ENCODE results near the gene FBXO40. TPM values are rescaled to one million over a fixed set of nuclear protein-coding genes. Genes with fewer than 3 reads are reported as not detected.

Gene FBXO40
- total and polyA plus RNA-seq, 4 donors: 0.05 to 0.08 TPM; not detected in 2

- Histone ChIP-seq H3K27ac (ENCODE audit: low read depth in 1 of 2, low read length in 2 of 2) (no peak overlapping the region), H3K27me3 (ENCODE audit: control insufficient read depth in 4 of 4, insufficient read depth in 4 of 4, low read length in 3 of 4) (no peaks in the 10 kb centered on the region), H3K4me1 (ENCODE audit: control insufficient read depth in 4 of 4, insufficient read depth in 4 of 4, low read length in 3 of 4) (no peaks in the 10 kb centered on the region), H3K36me3 (ENCODE audit: control insufficient read depth in 4 of 4, insufficient read depth in 3 of 4, low read depth in 1 of 4, low read length in 3 of 4) (peaks cover 0 to 21% (median 14%) of the 10 kb centered on the region in 4 donors), H3K9ac (ENCODE audit: low read depth in 1 of 2, low read length in 2 of 2) (no peak overlapping the region), H3K9me3 (ENCODE audit: control insufficient read depth in 4 of 4, low read length in 3 of 4) (no peaks in the 10 kb centered on the region), H3K4me3 (ENCODE audit: low read depth in 1 of 3, low read length in 3 of 3) (no peak overlapping the region)
- no peak for TF ChIP-seq FOXA1 (IDR thresholded peaks at IDR 0.05)
- no peak for TF ChIP-seq RXRA (IDR thresholded peaks at IDR 0.05)
- TF ChIP-seq HNF4A (conservative IDR thresholded peaks at IDR 0.05): no peak
- TF ChIP-seq RAD21 (IDR thresholded peaks at IDR 0.05): no peak
- no peak for TF ChIP-seq SP1 (IDR thresholded peaks at IDR 0.05)
- TF ChIP-seq, protein P1, sequence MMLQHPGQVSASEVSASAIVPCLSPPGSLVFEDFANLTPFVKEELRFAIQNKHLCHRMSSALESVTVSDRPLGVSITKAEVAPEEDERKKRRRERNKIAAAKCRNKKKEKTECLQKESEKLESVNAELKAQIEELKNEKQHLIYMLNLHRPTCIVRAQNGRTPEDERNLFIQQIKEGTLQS (IDR thresholded peaks at IDR 0.05): no peak
- TF ChIP-seq, protein P2, sequence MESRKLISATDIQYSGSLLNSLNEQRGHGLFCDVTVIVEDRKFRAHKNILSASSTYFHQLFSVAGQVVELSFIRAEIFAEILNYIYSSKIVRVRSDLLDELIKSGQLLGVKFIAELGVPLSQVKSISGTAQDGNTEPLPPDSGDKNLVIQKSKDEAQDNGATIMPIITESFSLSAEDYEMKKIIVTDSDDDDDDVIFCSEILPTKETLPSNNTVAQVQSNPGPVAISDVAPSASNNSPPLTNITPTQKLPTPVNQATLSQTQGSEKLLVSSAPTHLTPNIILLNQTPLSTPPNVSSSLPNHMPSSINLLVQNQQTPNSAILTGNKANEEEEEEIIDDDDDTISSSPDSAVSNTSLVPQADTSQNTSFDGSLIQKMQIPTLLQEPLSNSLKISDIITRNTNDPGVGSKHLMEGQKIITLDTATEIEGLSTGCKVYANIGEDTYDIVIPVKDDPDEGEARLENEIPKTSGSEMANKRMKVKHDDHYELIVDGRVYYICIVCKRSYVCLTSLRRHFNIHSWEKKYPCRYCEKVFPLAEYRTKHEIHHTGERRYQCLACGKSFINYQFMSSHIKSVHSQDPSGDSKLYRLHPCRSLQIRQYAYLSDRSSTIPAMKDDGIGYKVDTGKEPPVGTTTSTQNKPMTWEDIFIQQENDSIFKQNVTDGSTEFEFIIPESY (IDR thresholded peaks at IDR 0.05): no peak
- TF ChIP-seq JUND (IDR thresholded peaks at IDR 0.05): no peak
- TF ChIP-seq, protein P3, sequence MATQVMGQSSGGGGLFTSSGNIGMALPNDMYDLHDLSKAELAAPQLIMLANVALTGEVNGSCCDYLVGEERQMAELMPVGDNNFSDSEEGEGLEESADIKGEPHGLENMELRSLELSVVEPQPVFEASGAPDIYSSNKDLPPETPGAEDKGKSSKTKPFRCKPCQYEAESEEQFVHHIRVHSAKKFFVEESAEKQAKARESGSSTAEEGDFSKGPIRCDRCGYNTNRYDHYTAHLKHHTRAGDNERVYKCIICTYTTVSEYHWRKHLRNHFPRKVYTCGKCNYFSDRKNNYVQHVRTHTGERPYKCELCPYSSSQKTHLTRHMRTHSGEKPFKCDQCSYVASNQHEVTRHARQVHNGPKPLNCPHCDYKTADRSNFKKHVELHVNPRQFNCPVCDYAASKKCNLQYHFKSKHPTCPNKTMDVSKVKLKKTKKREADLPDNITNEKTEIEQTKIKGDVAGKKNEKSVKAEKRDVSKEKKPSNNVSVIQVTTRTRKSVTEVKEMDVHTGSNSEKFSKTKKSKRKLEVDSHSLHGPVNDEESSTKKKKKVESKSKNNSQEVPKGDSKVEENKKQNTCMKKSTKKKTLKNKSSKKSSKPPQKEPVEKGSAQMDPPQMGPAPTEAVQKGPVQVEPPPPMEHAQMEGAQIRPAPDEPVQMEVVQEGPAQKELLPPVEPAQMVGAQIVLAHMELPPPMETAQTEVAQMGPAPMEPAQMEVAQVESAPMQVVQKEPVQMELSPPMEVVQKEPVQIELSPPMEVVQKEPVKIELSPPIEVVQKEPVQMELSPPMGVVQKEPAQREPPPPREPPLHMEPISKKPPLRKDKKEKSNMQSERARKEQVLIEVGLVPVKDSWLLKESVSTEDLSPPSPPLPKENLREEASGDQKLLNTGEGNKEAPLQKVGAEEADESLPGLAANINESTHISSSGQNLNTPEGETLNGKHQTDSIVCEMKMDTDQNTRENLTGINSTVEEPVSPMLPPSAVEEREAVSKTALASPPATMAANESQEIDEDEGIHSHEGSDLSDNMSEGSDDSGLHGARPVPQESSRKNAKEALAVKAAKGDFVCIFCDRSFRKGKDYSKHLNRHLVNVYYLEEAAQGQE (IDR thresholded peaks at IDR 0.05): no peak
- WGBS: 95% methylated on average over 1 of the region's 1 CpG
- no peak for DNase-seq (ENCODE audit: low spot score)
These were observed 37.2 kb downstream of the FBXO40 start for GRCh38 chr3:121630355-121630754.

DNA sequence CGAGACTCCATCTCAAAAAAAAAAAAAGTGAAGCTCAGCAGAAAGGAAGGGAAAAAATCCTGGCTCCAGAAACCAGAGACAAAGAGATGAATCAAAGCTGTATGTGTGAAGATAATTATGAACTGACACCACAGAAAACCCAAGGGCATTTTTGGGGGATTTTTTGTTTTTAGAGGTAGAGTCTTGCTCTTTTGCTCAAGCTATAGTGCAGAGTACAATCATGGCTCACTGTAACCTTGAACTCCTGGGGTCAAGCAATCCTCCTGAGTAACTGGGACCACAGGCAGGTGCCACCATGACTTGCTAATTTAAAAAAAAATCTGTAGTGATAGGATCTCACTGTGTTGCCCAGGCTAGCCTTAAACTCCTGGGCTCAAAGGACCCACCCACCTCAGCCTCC is 44.7 kb downstream of the FBXO40 start:
- DNase-seq (ENCODE audit: low spot score): no peak
- Histone ChIP-seq H3K27ac (ENCODE audit: low read depth in 1 of 2, low read length in 2 of 2) (no peak overlapping the region), H3K9ac (ENCODE audit: low read depth in 1 of 2, low read length in 2 of 2) (no peak overlapping the region), H3K4me1 (ENCODE audit: control insufficient read depth in 4 of 4, insufficient read depth in 4 of 4, low read length in 3 of 4) (no peaks in the 10 kb centered on the region), H3K27me3 (ENCODE audit: control insufficient read depth in 4 of 4, insufficient read depth in 4 of 4, low read length in 3 of 4) (no peaks in the 10 kb centered on the region), H3K9me3 (ENCODE audit: control insufficient read depth in 4 of 4, low read length in 3 of 4) (no peaks in the 10 kb centered on the region), H3K4me3 (ENCODE audit: low read depth in 1 of 3, low read length in 3 of 3) (no peak overlapping the region), H3K36me3 (ENCODE audit: control insufficient read depth in 4 of 4, insufficient read depth in 3 of 4, low read depth in 1 of 4, low read length in 3 of 4) (peaks cover 0 to 26% (median 15%) of the 10 kb centered on the region in 4 donors)
- 97% methylated on average over 1 of the region's 1 CpG for WGBS
- TF ChIP-seq, protein P2 (IDR thresholded peaks at IDR 0.05): no peak
- TF ChIP-seq, protein P1 (IDR thresholded peaks at IDR 0.05): no peak
- TF ChIP-seq GABPA (IDR thresholded peaks at IDR 0.05 in 1 of 2, conservative IDR thresholded peaks at IDR 0.05 in 1 of 2) (no peak), HNF4G (IDR thresholded peaks at IDR 0.05) (no peak), FOXA2 (IDR thresholded peaks at IDR 0.05) (no peak), SP1 (IDR thresholded peaks at IDR 0.05) (no peak), RAD21 (IDR thresholded peaks at IDR 0.05) (no peak), MAX (IDR thresholded peaks at IDR 0.05) (no peak), NR2F2 (IDR thresholded peaks at IDR 0.05) (no peak), CTCF (IDR thresholded peaks at IDR 0.05; ENCODE audit: low read depth, low read length, missing input control) (no peak), JUND (IDR thresholded peaks at IDR 0.05) (no peak), TAF1 (conservative IDR thresholded peaks at IDR 0.05) (no peak), HNF4A (conservative IDR thresholded peaks at IDR 0.05) (no peak)
- TF ChIP-seq, protein P3 (IDR thresholded peaks at IDR 0.05): no peak
